Measurements from ENCODE around the gene GALNTL6.
"Not testable (repeated sequence)": the region's sequence is repeated elsewhere in the genome, so short reads cannot be mapped to it uniquely, and the experiment has no call there.

The GALNTL6 gene

GRCh38 chr4:172692701-172693100 lies 879.5 kb downstream of the GALNTL6 start:
- DNase-seq = no peak

DNA sequence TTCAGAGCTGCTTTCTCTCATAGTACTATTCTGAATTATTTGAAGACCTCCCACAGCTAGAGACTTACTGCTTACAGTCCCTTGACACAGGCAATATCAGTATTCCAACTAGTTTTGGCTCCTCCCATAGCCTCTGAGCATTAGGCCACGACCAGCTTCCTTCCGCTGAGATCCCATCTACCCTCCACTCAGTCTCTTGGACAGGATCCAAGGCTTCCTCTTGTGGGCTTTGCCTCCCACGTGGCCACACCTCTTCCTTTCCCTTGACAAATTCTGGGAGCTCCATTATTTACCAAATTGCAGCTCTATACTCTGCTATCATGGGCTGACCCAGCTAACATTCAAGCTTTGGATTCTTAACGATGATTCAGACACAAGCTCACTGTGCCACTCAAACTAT lies 885.1 kb downstream of the GALNTL6 start:
- no peak for DNase-seq

GRCh38 chr4:172705565-172705964 lies 892.4 kb downstream of the GALNTL6 start:
- no peak for DNase-seq

DNA sequence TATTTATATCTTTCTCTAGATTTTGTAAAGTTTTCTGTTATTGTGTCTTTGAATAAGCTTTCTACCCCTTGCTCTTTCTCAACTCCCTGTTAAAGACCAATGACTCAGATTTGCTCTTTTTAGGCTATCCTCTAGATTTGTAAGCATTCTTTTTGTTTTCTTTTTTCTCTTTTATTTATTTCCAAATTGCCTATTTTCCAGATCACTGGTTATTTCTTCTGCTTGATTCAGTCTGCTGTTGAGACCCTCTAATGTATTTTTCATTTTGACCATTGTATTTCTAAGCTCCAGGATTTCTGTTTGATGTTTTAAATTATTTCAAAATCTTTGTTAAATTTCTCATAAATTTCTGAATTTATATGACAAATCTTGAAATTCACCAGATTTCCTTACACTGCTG lies 892.8 kb downstream of the GALNTL6 start:
- DNase-seq = no peak

- no peak for DNase-seq
Measured at GRCh38 chr4:172707622-172708021, 894.4 kb downstream of the GALNTL6 start.

- DNase-seq = no peak
Measured at GRCh38 chr4:172708184-172708583, 895.0 kb downstream of the GALNTL6 start.

- peak; percentile 25 for DNase-seq
Measured at GRCh38 chr4:172709376-172709775, 896.2 kb downstream of the GALNTL6 start.

GRCh38 chr4:172716291-172716690 lies 903.1 kb downstream of the GALNTL6 start:
- no peak for DNase-seq

DNA sequence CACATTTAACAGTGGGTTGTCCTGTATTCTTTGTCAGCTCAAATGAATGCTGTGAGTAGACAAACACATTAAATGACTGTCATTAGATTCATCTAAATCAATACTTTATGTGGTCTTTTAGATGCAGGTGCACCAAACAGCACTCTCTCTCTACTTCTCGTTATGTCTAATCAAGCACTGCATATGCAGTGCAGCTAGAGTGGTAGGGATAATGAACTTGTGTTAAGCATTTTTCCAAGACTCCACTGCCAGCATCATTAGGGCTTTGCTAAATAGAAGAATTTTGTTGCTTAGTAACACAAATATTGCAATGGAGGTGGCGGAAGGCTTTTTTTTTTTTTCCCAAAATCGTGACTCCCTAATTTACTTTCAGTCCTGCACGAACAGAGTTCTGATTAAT lies 908.5 kb downstream of the GALNTL6 start:
- peak; percentile 79 for DNase-seq

GRCh38 chr4:172725581-172725980 lies 912.4 kb downstream of the GALNTL6 start:
- DNase-seq = no peak

DNA sequence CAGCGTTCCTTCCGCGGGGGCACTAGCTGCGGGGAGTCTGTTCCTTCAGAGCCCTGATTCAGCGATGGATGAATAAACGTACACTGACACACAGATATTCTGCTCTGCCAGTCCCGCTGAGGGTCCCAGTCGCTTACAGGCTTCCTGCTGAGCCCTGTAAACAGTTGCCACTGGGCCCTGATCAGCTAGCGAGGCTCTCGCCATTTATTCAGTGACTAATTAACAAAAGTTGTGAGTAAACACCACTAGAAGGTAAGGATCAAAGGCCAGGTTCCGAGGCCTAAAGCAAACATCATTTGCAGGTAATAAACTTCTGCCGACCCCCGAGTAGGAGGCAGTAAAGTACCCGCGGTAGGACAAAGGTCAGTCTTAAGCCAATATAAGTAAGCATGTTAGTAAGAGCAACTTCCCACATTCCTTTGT lies 912.8 kb downstream of the GALNTL6 start:
- DNase-seq = no peak

DNA sequence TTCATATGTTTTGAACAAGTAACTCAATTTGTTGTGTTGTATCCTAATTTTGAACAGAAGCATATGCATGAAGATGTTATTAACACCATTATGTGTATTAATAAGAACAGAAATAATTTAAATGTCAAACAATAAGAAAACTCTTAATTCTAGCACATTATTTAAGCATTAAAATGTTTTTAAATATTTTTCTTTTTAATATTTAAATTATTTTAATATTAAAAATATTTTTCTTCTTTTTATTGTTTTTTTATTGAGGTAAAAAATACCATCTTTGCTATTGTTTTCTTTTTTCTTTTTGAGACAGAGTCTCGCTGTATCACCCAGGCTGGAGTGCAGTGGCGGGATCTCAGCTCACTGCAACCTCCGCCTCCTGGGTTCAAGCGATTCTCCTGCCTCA lies 914.4 kb downstream of the GALNTL6 start:
- no peak for DNase-seq

DNA sequence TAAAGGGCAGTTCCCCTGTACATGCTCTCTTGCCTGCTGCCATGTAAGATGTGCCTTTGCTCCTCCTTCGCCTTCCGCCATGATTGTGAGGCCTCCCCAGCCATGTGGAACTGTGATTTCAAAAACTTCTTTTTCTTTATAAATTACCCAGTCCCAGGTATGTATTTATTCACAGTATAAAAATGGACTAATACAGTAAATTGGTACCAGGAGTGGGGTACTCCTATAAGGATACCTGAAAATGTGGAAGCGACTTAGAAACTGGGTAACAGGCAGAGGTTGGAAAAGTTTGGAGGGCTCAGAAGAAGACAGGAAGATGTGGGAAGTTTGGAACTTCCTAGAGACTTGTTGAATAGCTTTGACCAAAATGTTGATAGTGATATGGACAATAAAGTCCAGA lies 920.4 kb downstream of the GALNTL6 start:
- not testable (repeated sequence) for DNase-seq

- DNase-seq = no peak
Measured at GRCh38 chr4:172734555-172734954, 921.4 kb downstream of the GALNTL6 start.

GRCh38 chr4:172736046-172736445 lies 922.8 kb downstream of the GALNTL6 start:
- no peak for DNase-seq

GRCh38 chr4:172740434-172740833 lies 927.2 kb downstream of the GALNTL6 start:
- DNase-seq = no peak

GRCh38 chr4:172750910-172751309 lies 937.7 kb downstream of the GALNTL6 start:
- no peak for DNase-seq

DNA sequence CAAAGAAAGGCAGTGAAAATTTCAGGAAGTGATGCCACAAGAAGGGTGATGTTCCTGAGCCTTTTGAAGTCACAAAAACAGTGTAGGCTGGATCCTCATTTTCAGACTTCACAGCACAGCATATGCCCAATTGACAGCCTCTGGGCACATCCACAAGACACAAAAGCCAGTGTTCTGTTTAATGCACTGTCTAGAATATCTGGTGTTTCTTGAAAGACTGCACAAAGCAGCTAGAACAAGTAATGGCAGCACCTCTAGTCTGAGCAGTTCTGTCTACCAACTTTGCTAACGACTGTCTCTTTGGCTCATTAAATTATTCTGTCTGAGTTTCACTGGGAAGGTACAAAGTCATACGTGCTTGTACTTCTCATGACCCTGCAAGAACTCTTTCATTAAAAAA lies 938.3 kb downstream of the GALNTL6 start:
- DNase-seq = no peak

- DNase-seq = no peak
Measured at GRCh38 chr4:172758586-172759340, 945.6 kb downstream of the GALNTL6 start.

DNA sequence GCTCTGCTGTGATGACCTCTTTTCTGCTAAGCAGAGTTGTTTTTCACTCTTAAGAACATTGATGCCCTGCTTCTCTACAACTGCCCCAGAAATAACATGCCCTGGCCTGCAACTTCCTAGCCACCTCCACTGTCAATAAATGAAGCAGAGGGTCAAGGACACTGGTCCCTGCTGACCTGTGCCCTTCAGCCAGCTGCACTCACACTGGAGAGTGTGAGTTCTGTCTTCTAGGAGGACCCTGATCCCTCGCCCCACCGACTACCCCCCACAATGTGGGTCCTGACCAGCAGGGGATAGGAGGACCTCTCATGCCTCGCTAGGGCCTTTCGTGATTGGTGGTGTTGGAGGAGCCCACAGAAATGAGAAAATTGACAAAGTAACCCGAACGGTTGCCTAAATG lies 947.3 kb downstream of the GALNTL6 start:
- DNase-seq = no peak

DNA sequence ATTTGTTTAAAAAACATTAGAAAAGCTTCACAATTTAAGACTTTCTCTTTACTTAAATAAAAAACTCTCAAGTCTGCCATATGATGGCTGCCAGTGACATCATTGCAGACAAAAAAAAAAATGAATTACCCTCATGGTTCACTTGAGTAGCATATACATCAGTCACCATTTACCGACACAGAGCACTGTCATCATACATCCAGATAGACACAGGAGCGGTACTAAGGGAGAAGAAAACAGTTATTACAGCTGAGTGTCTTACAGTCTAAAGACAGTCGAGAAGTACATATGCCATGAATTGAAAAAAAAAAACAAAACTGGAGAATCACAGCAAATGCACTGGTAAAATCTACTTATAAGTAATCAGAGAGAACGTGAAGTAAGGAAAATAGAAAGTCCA lies 949.7 kb downstream of the GALNTL6 start:
- no peak for DNase-seq

GRCh38 chr4:172770787-172771186 lies 957.6 kb downstream of the GALNTL6 start:
- no peak for DNase-seq

- DNase-seq = no peak
Measured at GRCh38 chr4:172772781-172773180, 959.6 kb downstream of the GALNTL6 start.

- no peak for DNase-seq
Measured at GRCh38 chr4:172776203-172776861, 963.1 kb downstream of the GALNTL6 start.

Measured in NCI-H2081 treated with DMSO at 0.1 percent for 48 hours (cell line).